Neural progenitor cell (in vitro differentiated cells): Measurements from ENCODE around the gene C1RL.

ENCODE experiments used
- CTCF ChIP-seq: fragments of 200-600 bp; sonication (generic); IDR thresholded peaks from 2 replicates; pipeline ENCODE4 v1.5.1; 2017; ENCODE audit warnings: antibody characterized with exemption, mild to moderate bottlenecking
- EZH2 ChIP-seq: fragments of 200-600 bp; sonication (generic); IDR thresholded peaks from 2 replicates; pipeline ENCODE4 v1.6.1; 2017; ENCODE audit warnings: antibody characterized with exemption, mild to moderate bottlenecking, moderate library complexity
- EZH2phosphoT487 ChIP-seq: fragments of 200-600 bp; sonication (generic); IDR thresholded peaks from 2 replicates; pipeline ENCODE4 v1.6.1; 2017; ENCODE audit warnings: antibody characterized with exemption

GRCh38 chr12:7154901-7155470 lies 46.0 kb upstream of the C1RL start:
- TF ChIP-seq CTCF = no peak
- TF ChIP-seq EZH2 = no peak
- no peak for TF ChIP-seq EZH2phosphoT487
